Measurements from ENCODE around the gene SIM1. TPM values are rescaled to one million over a fixed set of nuclear protein-coding genes. Genes with fewer than 3 reads are reported as not detected.

The SIM1 gene
- total RNA-seq, 4 donors from 2014 or later, result not detected

- H3K36me3 ChIP-seq, result no peaks in the 10 kb centered on the region
- no peaks in the 10 kb centered on the region for H3K9me3 ChIP-seq
- no peak for DNase-seq
- H3K27me3 ChIP-seq, result peaks cover 11% of the 10 kb centered on the region
- in situ Hi-C loops (cut with MboI; ENCODE audit: low pct_ligation_motif_present in 1 of 4, low pct_unique_long_range_greater_than_20kb in 1 of 4, low sequenced_read_pairs in 3 of 4) (loop anchor here in 1 of 4 donors (10.0 kb wide), 1 partner anchor 370 kb away; no protein-coding TSS in a partner anchor), intact Hi-C loops (cut with DNase I; ENCODE audit: low total_unique reads) (no loop called here)
- H3K4me3 ChIP-seq, result no peak overlapping the region
- H3K27ac ChIP-seq, result no peak overlapping the region
- no peaks in the 10 kb centered on the region for H3K4me1 ChIP-seq
- TF ChIP-seq POLR2A (IDR thresholded peaks at IDR 0.05), result no peak
- TF ChIP-seq POLR2AphosphoS5 (IDR thresholded peaks at IDR 0.05), result no peak
- TF ChIP-seq, protein P1, sequence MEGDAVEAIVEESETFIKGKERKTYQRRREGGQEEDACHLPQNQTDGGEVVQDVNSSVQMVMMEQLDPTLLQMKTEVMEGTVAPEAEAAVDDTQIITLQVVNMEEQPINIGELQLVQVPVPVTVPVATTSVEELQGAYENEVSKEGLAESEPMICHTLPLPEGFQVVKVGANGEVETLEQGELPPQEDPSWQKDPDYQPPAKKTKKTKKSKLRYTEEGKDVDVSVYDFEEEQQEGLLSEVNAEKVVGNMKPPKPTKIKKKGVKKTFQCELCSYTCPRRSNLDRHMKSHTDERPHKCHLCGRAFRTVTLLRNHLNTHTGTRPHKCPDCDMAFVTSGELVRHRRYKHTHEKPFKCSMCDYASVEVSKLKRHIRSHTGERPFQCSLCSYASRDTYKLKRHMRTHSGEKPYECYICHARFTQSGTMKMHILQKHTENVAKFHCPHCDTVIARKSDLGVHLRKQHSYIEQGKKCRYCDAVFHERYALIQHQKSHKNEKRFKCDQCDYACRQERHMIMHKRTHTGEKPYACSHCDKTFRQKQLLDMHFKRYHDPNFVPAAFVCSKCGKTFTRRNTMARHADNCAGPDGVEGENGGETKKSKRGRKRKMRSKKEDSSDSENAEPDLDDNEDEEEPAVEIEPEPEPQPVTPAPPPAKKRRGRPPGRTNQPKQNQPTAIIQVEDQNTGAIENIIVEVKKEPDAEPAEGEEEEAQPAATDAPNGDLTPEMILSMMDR (IDR thresholded peaks at IDR 0.05), result no peak
- no peak for TF ChIP-seq EP300 (IDR thresholded peaks at IDR 0.05; ENCODE audit: low read depth)
Measured at GRCh38 chr6:100485268-100485667, 20.5 kb upstream of the SIM1 start.

DNA sequence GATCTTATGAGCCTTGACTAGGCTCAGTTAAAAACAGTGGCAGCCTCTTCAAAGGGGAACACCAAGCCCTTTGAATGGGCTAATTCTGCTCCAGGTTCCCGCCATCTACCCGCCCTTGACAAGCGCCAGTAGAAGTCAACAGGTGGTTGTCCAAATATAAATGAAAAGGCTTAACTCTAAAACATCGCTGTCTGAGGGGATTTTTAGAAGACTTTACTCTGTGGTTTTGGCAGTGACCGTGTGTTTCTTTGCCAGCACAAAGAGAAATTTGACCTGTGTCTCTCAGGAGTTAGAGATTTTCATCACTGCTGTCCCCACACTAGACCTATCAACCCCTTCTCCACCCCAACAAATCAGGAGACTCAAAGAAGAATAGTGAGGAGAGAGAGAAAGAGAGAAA is 19.8 kb upstream of the SIM1 start:
- Histone ChIP-seq H3K36me3 (no peaks in the 10 kb centered on the region), H3K27me3 (peaks cover 11% of the 10 kb centered on the region), H3K4me1 (no peaks in the 10 kb centered on the region), H3K9me3 (no peaks in the 10 kb centered on the region), H3K27ac (no peak overlapping the region), H3K4me3 (no peak overlapping the region)
- 79 to 89% methylated on average over 5 of the region's 5 CpGs for WGBS, 2 donors (ENCODE audit: low coverage in 1 of 2)
- no peak for TF ChIP-seq POLR2A (IDR thresholded peaks at IDR 0.05)
- TF ChIP-seq EP300 (IDR thresholded peaks at IDR 0.05; ENCODE audit: low read depth), result no peak
- no peak for TF ChIP-seq POLR2AphosphoS5 (IDR thresholded peaks at IDR 0.05)
- TF ChIP-seq, protein P1 (IDR thresholded peaks at IDR 0.05), result no peak
- in situ Hi-C loops (cut with MboI; ENCODE audit: low pct_ligation_motif_present in 1 of 4, low pct_unique_long_range_greater_than_20kb in 1 of 4, low sequenced_read_pairs in 3 of 4) (loop anchor here in 2 of 4 donors (5.0 to 10.0 kb wide), 2 partner anchors 370 to 372 kb away; no protein-coding TSS in a partner anchor), intact Hi-C loops (cut with DNase I; ENCODE audit: low total_unique reads) (no loop called here)
- DNase-seq, result no peak

GRCh38 chr6:100482698-100483097 is 18.0 kb upstream of the SIM1 start:
- in situ Hi-C loops (cut with MboI; ENCODE audit: low pct_ligation_motif_present in 1 of 4, low pct_unique_long_range_greater_than_20kb in 1 of 4, low sequenced_read_pairs in 3 of 4), result loop anchor here in 2 of 4 donors (5.0 to 10.0 kb wide), 2 partner anchors 368 to 370 kb away; no protein-coding TSS in a partner anchor
- DNase-seq, result no peak

DNA sequence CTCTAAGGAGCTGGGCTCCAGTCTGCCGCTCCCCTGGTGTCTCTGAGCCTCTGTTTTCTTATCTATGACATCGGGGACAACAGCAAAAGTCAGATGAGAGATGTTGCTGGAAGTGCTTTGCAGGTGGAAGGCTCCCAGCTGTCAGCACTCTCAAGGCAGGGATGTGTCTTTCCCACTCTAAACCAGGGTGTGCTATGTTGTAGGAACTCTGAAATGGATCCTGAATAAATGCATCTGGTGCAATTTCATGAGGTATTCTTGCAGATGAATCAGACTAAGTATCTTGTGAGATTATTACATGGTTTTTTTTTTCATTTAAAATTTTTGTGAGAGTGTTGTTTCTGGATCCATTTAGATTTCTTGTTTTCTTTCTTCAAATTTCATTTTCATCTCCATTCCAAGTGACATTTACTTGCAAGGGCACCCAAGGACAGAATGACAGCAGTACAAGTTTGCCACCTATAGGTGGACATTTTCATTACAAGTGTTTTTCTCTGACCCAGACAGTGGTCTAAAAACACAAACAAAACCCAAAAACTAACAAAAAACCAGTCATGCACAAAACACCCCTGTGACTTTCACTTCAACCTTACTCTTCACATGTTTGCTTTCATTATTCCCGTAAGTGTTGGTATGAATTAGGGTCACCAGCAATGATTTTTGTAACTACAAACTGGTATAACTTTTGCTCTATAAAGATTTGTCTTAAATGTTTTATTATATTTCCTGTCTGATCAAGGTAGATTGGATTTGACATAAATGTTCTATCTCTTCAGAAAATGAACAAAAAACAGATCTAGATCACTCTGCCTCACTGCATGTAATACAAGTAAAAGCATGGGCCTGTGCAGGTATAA is 14.7 kb upstream of the SIM1 start:
- intact Hi-C loops (cut with DNase I; ENCODE audit: low total_unique reads) (loop anchor here (10.0 kb wide), 1 partner anchor 365 kb away; no protein-coding TSS in a partner anchor), in situ Hi-C loops (cut with MboI; ENCODE audit: low pct_ligation_motif_present in 1 of 4, low pct_unique_long_range_greater_than_20kb in 1 of 4, low sequenced_read_pairs in 3 of 4) (loop anchor here (5.0 to 10.0 kb wide), 3 partner anchors 355 to 367 kb away; no protein-coding TSS in a partner anchor)
- no peaks in the 10 kb centered on the region for H3K4me1 ChIP-seq
- 68 to 95% methylated on average over 2 to 3 of the region's 3 CpGs for WGBS, 2 donors (ENCODE audit: low coverage in 1 of 2)
- no peak for DNase-seq
- H3K4me3 ChIP-seq, result no peak overlapping the region
- no peak for TF ChIP-seq POLR2A (IDR thresholded peaks at IDR 0.05)
- TF ChIP-seq EP300 (IDR thresholded peaks at IDR 0.05; ENCODE audit: low read depth), result no peak
- TF ChIP-seq, protein P1 (IDR thresholded peaks at IDR 0.05), result peak; percentile 52 to 69 (median 62)
- no peak for TF ChIP-seq POLR2AphosphoS5 (IDR thresholded peaks at IDR 0.05)
- H3K9me3 ChIP-seq, result no peaks in the 10 kb centered on the region
- peaks cover 33% of the 10 kb centered on the region for H3K27me3 ChIP-seq
- H3K27ac ChIP-seq, result no peak overlapping the region
- no peaks in the 10 kb centered on the region for H3K36me3 ChIP-seq

More at GRCh38 chr6:100482698-100483097, 18.0 kb upstream of the SIM1 start:
- Histone ChIP-seq H3K27me3 (peaks cover 11% of the 10 kb centered on the region), H3K27ac (no peak overlapping the region), H3K36me3 (no peaks in the 10 kb centered on the region), H3K9me3 (no peaks in the 10 kb centered on the region), H3K4me1 (no peaks in the 10 kb centered on the region), H3K4me3 (no peak overlapping the region)
- intact Hi-C loops (cut with DNase I; ENCODE audit: low total_unique reads), result no loop called here
- TF ChIP-seq POLR2A (IDR thresholded peaks at IDR 0.05) (no peak), POLR2AphosphoS5 (IDR thresholded peaks at IDR 0.05) (no peak), EP300 (IDR thresholded peaks at IDR 0.05; ENCODE audit: low read depth) (no peak)
- TF ChIP-seq, protein P1 (IDR thresholded peaks at IDR 0.05), result no peak
- 49 to 57% methylated on average over 2 of the region's 2 CpGs for WGBS, 2 donors (ENCODE audit: low coverage in 1 of 2)

Measured in transverse colon (tissue), 4 donors.